Activated CD4-positive, alpha-beta T cell treated with anti-CD3 and anti-CD28 coated beads for 1 hour (primary cell): ENCODE results near the gene CHST11.

Source experiments
- DNase-seq: peaks from one replicate; pipeline ENCODE4 v3.0.0-alpha.2; 2020

CHST11 gene

GRCh38 chr12:104702565-104703139 is 245.9 kb downstream of the CHST11 start:
- no peak for DNase-seq

DNA sequence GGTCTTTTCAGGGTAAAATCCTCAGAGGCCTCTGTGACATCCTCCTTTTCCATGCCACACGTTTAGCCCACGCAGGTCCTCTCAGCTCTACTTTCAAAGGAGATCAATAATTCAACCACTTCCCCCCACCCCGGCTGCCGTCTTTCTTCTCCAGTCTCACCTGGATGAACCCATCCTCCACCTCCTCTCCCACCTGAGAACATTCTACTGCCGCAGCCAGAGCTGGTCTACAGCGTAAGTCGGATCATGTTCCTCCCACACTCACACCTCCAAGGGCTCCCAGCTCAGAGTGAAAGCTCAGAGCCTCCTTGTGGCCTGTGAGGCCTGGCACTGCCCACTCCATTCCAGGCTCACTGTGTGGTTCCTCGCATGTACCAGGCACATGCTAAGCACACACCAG is 246.6 kb downstream of the CHST11 start:
- DNase-seq: no peak

DNA sequence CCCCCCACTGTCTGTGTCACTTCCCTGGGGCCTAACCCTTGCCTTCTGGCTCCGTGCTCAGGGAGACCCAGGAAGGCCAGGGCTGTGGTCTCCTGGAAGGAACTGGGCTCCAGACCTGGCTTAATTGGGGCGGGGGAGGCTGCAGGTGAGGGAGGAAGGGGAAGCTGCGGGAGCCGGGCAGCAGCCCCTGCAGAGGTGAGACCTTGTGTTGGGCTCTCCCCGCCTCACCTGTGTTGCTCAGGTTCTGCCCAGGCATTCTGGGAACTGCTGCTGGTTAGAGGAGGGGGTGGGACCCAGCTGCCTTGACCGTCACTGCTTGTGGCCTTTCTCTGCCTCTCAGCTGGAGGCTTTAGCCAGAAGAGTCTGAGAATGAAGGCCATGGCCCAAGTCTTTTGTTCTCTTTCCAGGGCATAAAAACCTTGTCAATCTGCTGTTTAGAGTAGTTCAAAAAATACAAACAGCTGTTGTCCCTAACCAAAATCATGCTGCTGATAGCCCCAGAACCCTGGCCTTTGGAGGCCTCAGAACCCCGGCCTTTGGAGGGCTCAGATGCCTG is 247.6 kb downstream of the CHST11 start:
- DNase-seq: no peak

GRCh38 chr12:104707194-104707593 is 250.4 kb downstream of the CHST11 start:
- DNase-seq: no peak

GRCh38 chr12:104707794-104708558 is 251.2 kb downstream of the CHST11 start:
- no peak for DNase-seq

GRCh38 chr12:104708891-104709290 is 252.1 kb downstream of the CHST11 start:
- no peak for DNase-seq

DNA sequence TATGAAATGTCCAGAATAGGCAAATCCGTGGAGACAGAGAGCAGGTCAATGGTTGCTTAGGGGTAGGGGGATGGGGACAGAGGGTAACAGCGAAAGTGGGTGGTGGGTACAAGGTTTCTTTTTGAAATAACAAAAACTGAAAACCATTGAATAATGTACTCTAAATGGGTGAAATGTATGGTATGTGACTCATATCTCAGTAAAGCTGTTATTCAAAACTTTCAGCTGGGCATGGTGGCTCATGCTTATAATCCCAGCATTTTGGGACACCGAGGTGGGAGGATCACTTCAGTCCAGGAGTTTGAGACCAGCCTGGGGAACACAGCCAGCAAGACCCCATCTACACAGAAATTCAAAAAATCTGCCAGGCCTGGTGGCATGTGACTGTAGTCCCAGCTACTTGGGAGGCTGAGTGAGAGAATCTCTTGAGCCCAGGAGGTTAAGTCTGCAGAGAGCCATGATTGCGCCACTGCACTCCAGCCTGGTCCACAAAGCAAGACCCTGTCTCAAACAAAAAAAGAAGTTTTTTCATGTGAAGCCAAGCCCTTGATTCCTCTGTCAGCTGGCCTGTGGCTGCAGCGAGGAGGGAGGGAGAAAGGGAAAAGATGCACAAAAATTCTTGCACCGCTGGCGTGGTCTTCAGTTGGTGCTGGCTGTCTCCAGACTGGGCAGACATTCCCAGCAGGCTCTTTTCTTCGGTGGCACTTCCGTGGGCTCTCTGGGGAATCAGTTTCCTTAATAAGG is 253.1 kb downstream of the CHST11 start:
- DNase-seq: no peak

- DNase-seq: no peak
Observed at GRCh38 chr12:104710940-104711689, 254.4 kb downstream of the CHST11 start.

DNA sequence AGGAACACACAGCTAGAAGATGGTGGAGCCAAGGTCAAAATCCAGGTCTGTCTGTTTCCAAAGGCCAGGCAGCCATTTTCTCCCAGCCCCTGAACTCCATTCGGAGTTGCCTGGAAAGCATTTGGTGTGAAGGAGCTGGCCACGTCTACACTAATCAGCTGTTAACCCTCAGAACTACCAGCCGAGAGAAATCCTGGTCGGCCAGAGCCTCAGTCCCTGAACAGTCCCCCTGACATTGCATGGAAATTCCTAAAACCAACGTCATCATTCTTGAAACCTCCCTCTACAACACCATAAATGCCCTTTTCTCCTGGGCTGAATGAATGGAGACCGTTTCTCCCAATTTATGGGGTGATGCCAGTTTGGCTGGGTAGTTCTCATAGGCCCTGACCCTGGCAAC is 255.7 kb downstream of the CHST11 start:
- DNase-seq: no peak

GRCh38 chr12:104712968-104713367 is 256.2 kb downstream of the CHST11 start:
- DNase-seq: no peak

- DNase-seq: no peak
Observed at GRCh38 chr12:104713444-104713843, 256.7 kb downstream of the CHST11 start.

GRCh38 chr12:104714369-104714768 is 257.6 kb downstream of the CHST11 start:
- DNase-seq: no peak

DNA sequence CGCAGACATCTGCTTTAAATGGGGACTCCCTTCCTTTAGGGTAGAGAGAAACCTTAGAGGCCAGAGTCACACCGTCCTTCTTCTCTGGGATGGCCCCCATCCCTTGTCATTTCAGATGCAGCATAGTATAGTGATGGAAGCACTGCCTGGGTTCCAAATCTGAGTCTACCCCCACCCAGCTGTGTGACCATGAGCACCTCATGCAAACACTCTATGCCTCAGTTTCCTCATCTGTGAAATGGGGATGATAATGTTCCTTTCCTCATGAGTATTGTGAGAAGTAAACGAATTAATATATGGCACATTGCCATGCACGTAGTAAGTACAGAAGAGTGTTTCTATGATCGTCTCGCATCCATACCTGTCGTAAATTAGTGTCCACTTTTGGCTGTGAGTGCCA is 259.4 kb downstream of the CHST11 start:
- DNase-seq: no peak

GRCh38 chr12:104718304-104718929 is 261.7 kb downstream of the CHST11 start:
- no peak for DNase-seq

- DNase-seq: no peak
Observed at GRCh38 chr12:104719700-104720338, 263.1 kb downstream of the CHST11 start.

DNA sequence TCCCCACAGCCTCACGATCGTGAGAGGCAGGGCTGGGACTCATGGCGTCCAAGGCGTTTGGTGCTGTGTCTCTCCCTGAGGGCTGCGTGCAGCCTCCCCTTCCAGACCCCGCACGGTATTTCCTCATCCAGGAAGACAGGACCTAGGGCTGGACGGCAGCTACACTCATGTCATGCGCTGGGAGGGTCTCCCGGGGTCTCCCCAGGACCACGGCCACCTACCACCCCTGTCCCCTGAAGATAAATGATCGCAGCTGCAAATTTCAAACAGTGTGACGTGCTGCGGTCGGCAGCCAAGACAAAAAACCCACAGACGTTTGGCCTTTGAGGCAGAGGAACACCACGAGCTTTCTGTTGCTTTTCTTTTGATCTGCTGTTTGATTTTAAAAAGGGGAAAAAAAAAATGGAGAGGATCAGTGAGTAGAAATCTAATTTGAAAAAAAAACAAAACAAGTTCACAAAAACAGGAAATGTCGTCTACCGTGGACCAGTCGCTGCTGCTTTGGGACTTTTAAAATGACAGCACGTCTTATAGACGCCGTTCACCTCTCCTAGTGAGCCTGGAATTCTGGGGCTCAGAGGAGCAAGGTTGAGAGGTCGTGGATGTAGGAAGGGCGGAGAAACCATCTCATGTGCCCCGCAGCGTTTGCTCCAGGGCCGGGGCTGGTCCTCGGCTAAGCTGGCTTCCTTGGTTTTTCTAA is 263.7 kb downstream of the CHST11 start:
- peak; percentile 46 for DNase-seq

GRCh38 chr12:104721039-104721405 is 264.3 kb downstream of the CHST11 start:
- DNase-seq: no peak

GRCh38 chr12:104721936-104722335 is 265.2 kb downstream of the CHST11 start:
- DNase-seq: no peak

GRCh38 chr12:104722601-104723534 is 266.1 kb downstream of the CHST11 start:
- no peak for DNase-seq

DNA sequence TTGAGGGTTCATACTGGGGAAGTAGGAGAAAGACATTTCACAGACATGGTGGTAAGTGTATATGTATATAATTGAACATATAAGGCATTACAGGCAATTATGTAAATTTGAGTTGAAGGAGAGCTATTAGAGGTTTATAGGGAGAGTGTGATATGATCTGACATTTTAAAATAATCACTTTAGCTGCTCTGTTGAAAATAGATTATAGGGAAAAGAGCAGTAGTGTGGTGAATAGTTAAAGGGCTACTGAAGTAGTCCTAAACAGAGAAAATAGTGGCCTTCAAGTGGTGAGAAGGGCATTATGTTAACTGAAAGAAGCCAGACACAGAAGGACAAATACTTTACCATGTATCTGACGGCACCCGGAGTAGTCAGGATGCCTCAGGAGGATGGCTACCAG is 267.1 kb downstream of the CHST11 start:
- no peak for DNase-seq
